Mesenchymal stem cell (in vitro differentiated cells and primary cell): Measurements from ENCODE around the gene PLA2G2F.
A peak's percentile ranks its signal among the peaks of the same experiment; 100 is the strongest.

Experiments used
- DNase-seq: peaks from one replicate; pipeline ENCODE4 v3.0.0-alpha.2; 2013
- H2AFZ ChIP-seq: one replicate; pipeline ENCODE4 v1.6.1; 2013; ENCODE audit warnings: low read depth, mild to moderate bottlenecking, control low read depth, inconsistent platforms, low read length, moderate library complexity
- H2AK5ac ChIP-seq: 2 replicates; pipeline ENCODE4 v1.6.1; 2013; ENCODE audit warnings: low read length, moderate library complexity, mild to moderate bottlenecking, inconsistent platforms; ENCODE audit not compliant: severe bottlenecking
- H2BK120ac ChIP-seq: one replicate; pipeline ENCODE4 v1.6.1; 2013; ENCODE audit warnings: low read depth, mild to moderate bottlenecking, inconsistent platforms, low read length, moderate library complexity
- H2BK12ac ChIP-seq, 2 experiments: one replicate each; pipeline ENCODE4 v1.6.1; 2013; ENCODE audit warnings: inconsistent platforms in 2 of 2, low read length in 2 of 2, mild to moderate bottlenecking in 2 of 2, moderate library complexity in 2 of 2, control low read depth in 1 of 2
- H2BK15ac ChIP-seq: one replicate; pipeline ENCODE4 v1.6.1; 2013; ENCODE audit warnings: mild to moderate bottlenecking, low read depth, inconsistent platforms; ENCODE audit not compliant: poor library complexity, severe bottlenecking
- H2BK5ac ChIP-seq: 2 replicates; pipeline ENCODE4 v1.6.1; 2013; ENCODE audit warnings: low read depth, mild to moderate bottlenecking, low read length, control low read depth, inconsistent platforms; ENCODE audit not compliant: poor library complexity, severe bottlenecking
- H3K14ac ChIP-seq, 2 experiments: one replicate each; pipeline ENCODE4 v1.6.1; 2013; ENCODE audit warnings: inconsistent platforms in 2 of 2, low read length in 2 of 2, control low read depth in 1 of 2, mild to moderate bottlenecking in 1 of 2, moderate library complexity in 1 of 2
- H3K18ac ChIP-seq, 2 experiments: one replicate each; pipeline ENCODE4 v1.6.1; 2013; ENCODE audit warnings: inconsistent platforms in 2 of 2, low read length in 2 of 2, control low read depth in 1 of 2, low read depth in 1 of 2, mild to moderate bottlenecking in 1 of 2
- H3K23ac ChIP-seq, 2 experiments: one replicate each; pipeline ENCODE4 v1.6.1; 2013; ENCODE audit warnings: inconsistent platforms in 2 of 2, low read length in 2 of 2, mild to moderate bottlenecking in 2 of 2, moderate library complexity in 2 of 2, control low read depth in 1 of 2
- H3K27ac ChIP-seq: 2 replicates; pipeline ENCODE4 v1.5.1; 2013; ENCODE audit warnings: mild to moderate bottlenecking, moderate library complexity, low read length, control low read depth, inconsistent platforms; ENCODE audit not compliant: poor library complexity, severe bottlenecking
- H3K27me3 ChIP-seq, 2 experiments: 2 replicates each; pipeline versions ENCODE4 v1.6.1 to v1.7.0; 2013; ENCODE audit warnings: low read length in 2 of 2, mild to moderate bottlenecking in 2 of 2, moderate library complexity in 2 of 2, control low read depth in 1 of 2, inconsistent platforms in 1 of 2; ENCODE audit not compliant: control insufficient read depth in 1 of 2, insufficient read depth in 1 of 2
- H3K36me3 ChIP-seq, 2 experiments: 2 replicates each; pipeline versions ENCODE4 v1.6.1 to v1.7.0; 2013; ENCODE audit warnings: low read length in 2 of 2, control low read depth in 1 of 2, inconsistent platforms in 1 of 2, low read depth in 1 of 2, mild to moderate bottlenecking in 1 of 2; ENCODE audit not compliant: insufficient read depth in 2 of 2, control insufficient read depth in 1 of 2
- H3K4ac ChIP-seq, 2 experiments: one replicate each; pipeline ENCODE4 v1.6.1; 2013; ENCODE audit warnings: inconsistent platforms in 2 of 2, low read length in 2 of 2, mild to moderate bottlenecking in 2 of 2, moderate library complexity in 2 of 2, control low read depth in 1 of 2, low read depth in 1 of 2
- H3K4me1 ChIP-seq: 2 replicates; pipeline ENCODE4 v1.6.1; 2013; ENCODE audit warnings: low read depth, low read length, control low read depth; ENCODE audit not compliant: control insufficient read depth, insufficient read depth
- H3K4me2 ChIP-seq: 2 replicates; pipeline ENCODE4 v1.6.1; 2013; ENCODE audit warnings: low read length, mild to moderate bottlenecking, inconsistent platforms; ENCODE audit not compliant: poor library complexity, severe bottlenecking
- H3K4me3 ChIP-seq, 2 experiments: 2 replicates each; pipeline versions ENCODE4 v1.5.1 to v1.7.0; 2013; ENCODE audit warnings: low read length in 2 of 2, mild to moderate bottlenecking in 2 of 2, control low read depth in 1 of 2, low read depth in 1 of 2; ENCODE audit not compliant: insufficient read depth in 1 of 2
- H3K79me1 ChIP-seq: replicated peaks from 2 replicates; pipeline ENCODE4 v1.6.1; 2013; ENCODE audit warnings: mild to moderate bottlenecking, control low read depth, low read length, inconsistent platforms; ENCODE audit not compliant: poor library complexity, severe bottlenecking
- H3K9ac ChIP-seq: 2 replicates; pipeline ENCODE4 v1.7.0; 2013; ENCODE audit warnings: mild to moderate bottlenecking, low read length, moderate library complexity
- H3K9me3 ChIP-seq: 2 replicates; pipeline ENCODE4 v1.7.0; 2013; ENCODE audit warnings: mild to moderate bottlenecking, low read length; ENCODE audit not compliant: control insufficient read depth
- H4K8ac ChIP-seq: one replicate; pipeline ENCODE4 v1.6.1; 2013; ENCODE audit warnings: inconsistent platforms, mild to moderate bottlenecking, low read length, moderate library complexity
- H4K91ac ChIP-seq: one replicate; pipeline ENCODE4 v1.6.1; 2013; ENCODE audit warnings: mild to moderate bottlenecking, low read length, inconsistent platforms
- WGBS: methylation state at CpG from one replicate; pipeline ENCODE4 v1.1.7; 2013; ENCODE audit warnings: mixed read lengths; 5-methylcytosine and 5-hydroxymethylcytosine counted together

The PLA2G2F gene

DNA sequence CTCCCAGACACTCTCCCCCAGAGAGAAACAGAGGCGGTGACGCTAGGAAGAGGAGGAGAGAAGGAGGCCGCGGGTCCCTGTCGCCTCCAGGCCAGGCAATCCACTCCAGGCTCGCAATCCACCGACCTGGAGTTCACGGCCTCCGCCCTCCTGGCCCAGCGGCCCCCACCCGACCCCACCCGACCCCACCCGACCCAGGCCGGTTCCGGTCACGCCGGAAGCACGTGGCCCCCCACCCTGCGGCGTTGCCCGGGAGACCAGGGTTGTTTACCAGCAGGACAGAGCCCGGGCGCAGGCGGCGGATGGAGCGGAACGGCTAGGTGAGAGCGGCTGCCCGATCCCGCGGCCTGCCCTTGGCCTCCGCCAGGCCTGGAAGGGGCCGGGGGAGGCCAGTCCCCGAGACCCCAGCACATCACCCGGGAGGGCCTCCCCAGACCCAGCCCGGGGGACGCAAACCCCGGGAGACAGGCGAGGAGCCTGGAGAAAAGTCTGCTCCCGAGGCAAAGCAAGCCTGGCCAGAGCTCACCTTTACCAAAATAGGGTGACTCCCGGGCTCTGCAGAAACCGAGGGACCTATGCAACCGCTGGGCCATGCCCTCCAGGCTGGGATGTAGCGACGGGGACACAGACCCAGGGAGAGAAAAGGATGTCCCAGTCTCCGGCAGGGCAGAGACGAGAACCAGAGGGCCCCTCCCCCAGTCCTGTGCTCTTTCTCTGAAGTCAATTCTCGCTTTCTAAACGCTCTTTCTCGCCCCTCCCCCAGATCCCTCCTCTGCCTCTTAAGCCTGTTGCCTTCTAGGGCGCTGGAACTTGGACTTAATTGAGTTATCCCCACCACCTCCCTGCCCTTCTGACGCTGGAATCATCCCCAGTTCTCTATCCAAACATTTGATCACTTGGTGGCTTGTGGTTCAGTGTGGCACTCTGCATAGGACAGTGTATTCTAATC is 47.0 kb downstream of the PLA2G2F start, which contains the start of the genes PLA2G2C and UBXN10:
TSS of gene PLA2G2C (minus strand) at position 685 of the 949 bp plus-strand sequence. CDS start 9,155 bp downstream, outside the sequence.
TSS of gene UBXN10 (plus strand) at position 263 of the 949 bp plus-strand sequence. CDS start 4,466 bp downstream, outside the sequence.
- Histone ChIP-seq H2BK120ac (no peak within 1 kb of the TSS), H3K9me3 (no peaks in the 10 kb centered on the region), H3K79me1 (no peaks in the 10 kb centered on the region), H4K91ac (no peak within 1 kb of the TSS), H3K23ac (no peak within 1 kb of the TSS), H3K36me3 (no peaks in the 10 kb centered on the region), H2AFZ (no peak within 1 kb of the TSS), H3K4me1 (peaks cover 4% of the 10 kb centered on the region), H2BK12ac (no peak within 1 kb of the TSS), H3K18ac (peak within 1 kb of the TSS in 1 of 2 experiments; percentile 22), H3K4ac (no peak within 1 kb of the TSS), H2BK5ac (no peak within 1 kb of the TSS), H2AK5ac (no peak within 1 kb of the TSS), H3K4me3 (peak within 1 kb of the TSS in 1 of 2 experiments; percentile 54), H3K27ac (no peak within 1 kb of the TSS), H3K9ac (peak within 1 kb of the TSS; percentile 82), H2BK15ac (no peak within 1 kb of the TSS), H3K27me3 (peaks cover 77 to 92% of the 10 kb centered on the region in 2 experiments), H3K4me2 (peak within 1 kb of the TSS; percentile 42), H4K8ac (peak within 1 kb of the TSS; percentile 4), H3K14ac (peak within 1 kb of the TSS in 1 of 2 experiments; percentile 28)
- peak; percentile 11 for DNase-seq
- 1% methylated on average over 37 of the region's 52 CpGs for WGBS

DNA sequence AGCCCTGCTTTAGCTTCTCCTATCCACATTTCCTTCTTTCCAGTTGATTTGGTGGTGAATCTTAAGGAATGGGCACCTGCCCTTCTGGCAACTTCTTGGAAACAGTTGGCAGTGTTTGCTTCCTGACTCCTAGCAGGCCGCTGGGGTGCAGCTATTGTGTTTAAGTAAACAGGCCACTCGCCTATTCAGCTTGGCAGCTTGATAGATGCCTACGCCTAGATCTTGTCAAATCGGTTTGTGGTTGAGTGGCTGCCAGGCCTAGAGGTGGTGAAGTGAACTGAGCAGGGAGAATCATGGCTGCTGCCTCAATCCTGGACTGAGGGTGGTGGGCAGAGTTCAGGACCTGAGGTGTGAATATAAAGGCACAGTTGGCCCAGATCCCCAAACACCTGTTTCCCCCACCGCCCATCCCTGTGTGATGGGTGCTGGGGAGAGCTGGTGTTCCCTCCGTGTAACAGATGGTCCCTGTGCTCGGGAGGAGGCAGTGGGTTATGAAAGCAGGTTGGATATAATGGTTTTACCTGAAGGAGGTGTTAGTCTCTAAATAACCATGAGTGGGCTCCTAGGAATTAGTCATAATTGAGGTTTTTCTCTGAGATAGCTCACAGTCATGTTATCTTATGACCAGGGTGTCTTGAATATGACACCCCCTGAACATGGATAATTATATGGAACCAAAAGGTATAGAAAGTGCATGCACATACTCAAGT is 48.1 kb downstream of the PLA2G2F start:
- Histone ChIP-seq H2AFZ (no peak overlapping the region), H3K18ac (no peak overlapping the region), H4K91ac (no peak overlapping the region), H2BK120ac (no peak overlapping the region), H3K4ac (no peak overlapping the region), H3K4me2 (no peak overlapping the region), H2AK5ac (no peak overlapping the region), H2BK15ac (no peak overlapping the region), H2BK12ac (no peak overlapping the region), H3K14ac (peak overlapping the region in 1 of 2 experiments; percentile 28), H3K4me3 (no peak overlapping the region), H3K4me1 (peaks cover 4% of the 10 kb centered on the region), H3K9me3 (no peaks in the 10 kb centered on the region), H3K27ac (no peak overlapping the region), H3K23ac (no peak overlapping the region), H2BK5ac (no peak overlapping the region), H3K79me1 (no peaks in the 10 kb centered on the region), H3K9ac (no peak overlapping the region), H3K27me3 (peaks cover 81 to 89% of the 10 kb centered on the region in 2 experiments), H3K36me3 (no peaks in the 10 kb centered on the region), H4K8ac (no peak overlapping the region)
- DNase-seq: no peak
- WGBS: 84% methylated on average over 7 of the region's 7 CpGs

DNA sequence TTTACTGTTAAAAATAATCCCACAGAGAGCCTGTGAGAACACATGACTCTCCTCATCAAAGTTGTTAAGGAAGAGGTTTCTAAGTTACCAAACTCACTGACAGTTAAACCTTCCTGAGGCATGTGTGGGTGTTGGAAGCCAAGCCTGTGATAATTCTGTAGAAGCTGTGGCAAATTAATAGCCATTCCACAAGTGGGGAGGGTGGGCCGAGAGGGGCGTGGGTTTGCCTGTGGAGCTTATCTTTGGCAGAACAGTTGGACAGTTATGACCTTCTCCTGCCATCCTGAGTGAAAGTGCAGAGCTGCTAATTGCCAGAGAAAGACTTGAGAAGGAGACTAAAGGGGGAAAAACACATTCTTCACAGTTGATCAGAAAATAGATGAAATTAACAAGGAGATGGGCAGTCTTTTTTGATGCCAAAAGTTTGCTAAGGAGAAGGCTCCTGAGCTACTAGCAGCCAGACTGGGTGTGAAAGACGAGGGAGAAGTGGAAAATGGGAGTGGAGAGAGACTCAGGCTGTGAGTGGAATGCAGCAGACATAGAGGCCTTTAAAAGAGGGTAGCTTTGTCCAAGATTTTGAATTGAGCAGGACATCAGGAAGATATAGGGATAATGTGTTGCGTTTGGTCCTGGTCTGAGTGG is 48.8 kb downstream of the PLA2G2F start:
- Histone ChIP-seq H2AFZ (no peak overlapping the region), H3K4me1 (peaks cover 4% of the 10 kb centered on the region), H3K27me3 (peaks cover 86% of the 10 kb centered on the region in 2 experiments), H3K36me3 (no peaks in the 10 kb centered on the region), H4K8ac (no peak overlapping the region), H3K23ac (no peak overlapping the region), H3K79me1 (no peaks in the 10 kb centered on the region), H2BK5ac (no peak overlapping the region), H3K4me2 (no peak overlapping the region), H2BK12ac (no peak overlapping the region), H2BK15ac (no peak overlapping the region), H3K27ac (no peak overlapping the region), H2BK120ac (no peak overlapping the region), H3K18ac (no peak overlapping the region), H4K91ac (no peak overlapping the region), H3K4me3 (no peak overlapping the region), H3K14ac (no peak overlapping the region), H2AK5ac (no peak overlapping the region), H3K4ac (no peak overlapping the region), H3K9ac (no peak overlapping the region), H3K9me3 (no peaks in the 10 kb centered on the region)
- DNase-seq: no peak
- WGBS: 53% methylated on average over 4 of the region's 4 CpGs
